Peyer's patch (tissue), 4 donors: ENCODE results near the gene RBM4B. TPM values are rescaled to one million over a fixed set of nuclear protein-coding genes. Genes with fewer than 3 reads are reported as not detected.

ENCODE experiments used
- DNase-seq, 3 donors: peaks; one replicate each; pipeline ENCODE4 v3.0.0-alpha.2; 2017 to 2019
- H3K27ac ChIP-seq, 4 donors: fragments of 200-600 bp; sonication (generic); one replicate each; pipeline ENCODE4 v1.5.1; 2016 to 2019
- H3K27me3 ChIP-seq, 2 donors: fragments of 200-600 bp; sonication (generic); one replicate each; pipeline ENCODE4 v1.5.1; 2019
- H3K36me3 ChIP-seq, 3 donors: fragments of 200-600 bp; sonication (generic); one replicate each; pipeline ENCODE4 v1.5.1; 2016 to 2019
- H3K4me1 ChIP-seq, 4 donors: fragments of 200-600 bp; sonication (generic); one replicate each; pipeline ENCODE4 v1.5.1; 2016 to 2019
- H3K4me3 ChIP-seq, 4 donors: fragments of 200-600 bp; sonication (generic); 1 replicate in 3 of 4; 2 replicates in 1 of 4; pipeline ENCODE4 v1.5.1; 2016 to 2019; ENCODE audit warnings: mild to moderate bottlenecking in 1 of 4
- H3K9me3 ChIP-seq, 4 donors: fragments of 200-600 bp; sonication (generic); one replicate each; pipeline ENCODE4 v1.5.1; 2016 to 2019; ENCODE audit warnings: mild to moderate bottlenecking in 1 of 4
- CTCF ChIP-seq, 6 experiments: fragments of 450-650 bp in 4 of 6; fragments of 200-600 bp in 2 of 6; sonication (generic) in 1 of 6; IDR thresholded peaks; one replicate each; pipeline ENCODE4 v1.5.1; 2017 to 2019; ENCODE audit warnings: antibody characterized with exemption in 6 of 6, mild to moderate bottlenecking in 3 of 6, moderate library complexity in 1 of 6
- POLR2A ChIP-seq, 2 donors: fragments of 450-650 bp; IDR thresholded peaks; one replicate each; pipeline ENCODE4 v1.5.1; 2017; ENCODE audit warnings: antibody characterized with exemption in 2 of 2, mild to moderate bottlenecking in 2 of 2, moderate library complexity in 2 of 2
- total RNA-seq, 4 donors: library from RNA; depleted of rRNA; stranded (reverse); fragments of >200 nt; gene quantifications; one replicate each; pipeline ENCODE4 v1.1.0, GENCODE V29; 2016

RBM4B gene
- total RNA-seq, 4 donors from 2014 or later = 15.2 to 33.0 (median 21.7) TPM

GRCh38 chr11:66722745-66723651, 45.3 kb upstream of the RBM4B start:
- Histone ChIP-seq H3K4me1 (peaks cover 0 to 9% (median 3%) of the 10 kb centered on the region in 4 donors), H3K27me3 (no peaks in the 10 kb centered on the region), H3K36me3 (no peaks in the 10 kb centered on the region), H3K9me3 (no peaks in the 10 kb centered on the region), H3K4me3 (no peak overlapping the region), H3K27ac (no peak overlapping the region)
- DNase-seq = peak in 1 of 3 donors; percentile 13
- TF ChIP-seq CTCF (IDR thresholded peaks at IDR 0.05) = no peak
- TF ChIP-seq POLR2A (IDR thresholded peaks at IDR 0.05) = no peak

- no peak for TF ChIP-seq POLR2A (IDR thresholded peaks at IDR 0.05)
- TF ChIP-seq CTCF (IDR thresholded peaks at IDR 0.05) = no peak
- Histone ChIP-seq H3K4me1 (no peaks in the 10 kb centered on the region), H3K36me3 (no peaks in the 10 kb centered on the region), H3K9me3 (no peaks in the 10 kb centered on the region), H3K27me3 (no peaks in the 10 kb centered on the region), H3K4me3 (no peak overlapping the region), H3K27ac (no peak overlapping the region)
- no peak for DNase-seq
These were observed 44.3 kb upstream of the RBM4B start for GRCh38 chr11:66721939-66722338.

GRCh38 chr11:66720899-66721470, 43.3 kb upstream of the RBM4B start:
- no peak overlapping the region for H3K4me3 ChIP-seq
- H3K27ac ChIP-seq = peak overlapping the region in 1 of 4 donors; percentile 29
- TF ChIP-seq POLR2A (IDR thresholded peaks at IDR 0.05) = no peak
- TF ChIP-seq CTCF (IDR thresholded peaks at IDR 0.05) = no peak
- H3K9me3 ChIP-seq = no peaks in the 10 kb centered on the region
- H3K36me3 ChIP-seq = no peaks in the 10 kb centered on the region
- no peaks in the 10 kb centered on the region for H3K27me3 ChIP-seq
- DNase-seq = peak in 1 of 3 donors; percentile 34
- no peaks in the 10 kb centered on the region for H3K4me1 ChIP-seq

- H3K4me1 ChIP-seq = no peaks in the 10 kb centered on the region
- TF ChIP-seq POLR2A (IDR thresholded peaks at IDR 0.05) = no peak
- no peak for TF ChIP-seq CTCF (IDR thresholded peaks at IDR 0.05)
- H3K4me3 ChIP-seq = no peak overlapping the region
- H3K27me3 ChIP-seq = no peaks in the 10 kb centered on the region
- H3K9me3 ChIP-seq = no peaks in the 10 kb centered on the region
- peak overlapping the region in 2 of 4 donors; percentile 26 to 29 for H3K27ac ChIP-seq
- H3K36me3 ChIP-seq = no peaks in the 10 kb centered on the region
- peak in 2 of 3 donors; percentile 61 to 68 for DNase-seq
These were observed 42.7 kb upstream of the RBM4B start for GRCh38 chr11:66720223-66720898.

GRCh38 chr11:66719111-66719872, 41.6 kb upstream of the RBM4B start:
- DNase-seq = peak in 1 of 3 donors; percentile 30
- H3K27ac ChIP-seq = peak overlapping the region in 1 of 4 donors; percentile 29
- no peaks in the 10 kb centered on the region for H3K4me1 ChIP-seq
- no peaks in the 10 kb centered on the region for H3K9me3 ChIP-seq
- TF ChIP-seq POLR2A (IDR thresholded peaks at IDR 0.05) (no peak), CTCF (IDR thresholded peaks at IDR 0.05) (no peak)
- H3K36me3 ChIP-seq = no peaks in the 10 kb centered on the region
- H3K4me3 ChIP-seq = peak overlapping the region in 1 of 4 donors; percentile 20
- no peaks in the 10 kb centered on the region for H3K27me3 ChIP-seq
